ENCODE measurements around the gene LIPC.
"Not testable (repeated sequence)": the region's sequence is repeated elsewhere in the genome, so short reads cannot be mapped to it uniquely, and the experiment has no call there.

Gene LIPC

GRCh38 chr15:58595516-58596263 lies 163.9 kb downstream of the LIPC start:
- DNase-seq = no peak

- no peak for DNase-seq
These were observed 166.4 kb downstream of the LIPC start for GRCh38 chr15:58597943-58598828.

- DNase-seq = no peak
These were observed 167.0 kb downstream of the LIPC start for GRCh38 chr15:58598829-58599210.

GRCh38 chr15:58602823-58603222 lies 171.0 kb downstream of the LIPC start:
- no peak for DNase-seq

- DNase-seq = not testable (repeated sequence)
These were observed 172.1 kb downstream of the LIPC start for GRCh38 chr15:58603927-58604326.

GRCh38 chr15:58604455-58604923 lies 172.7 kb downstream of the LIPC start:
- DNase-seq = no peak

GRCh38 chr15:58605931-58606530 lies 174.2 kb downstream of the LIPC start:
- DNase-seq = no peak

- no peak for DNase-seq
These were observed 174.8 kb downstream of the LIPC start for GRCh38 chr15:58606577-58607080.

GRCh38 chr15:58608129-58608590 lies 176.4 kb downstream of the LIPC start:
- no peak for DNase-seq

GRCh38 chr15:58608711-58609110 lies 176.9 kb downstream of the LIPC start:
- no peak for DNase-seq

- DNase-seq = no peak
These were observed 180.2 kb downstream of the LIPC start for GRCh38 chr15:58611731-58612676.

- no peak for DNase-seq
These were observed 184.4 kb downstream of the LIPC start for GRCh38 chr15:58616171-58616570.
